Brain pericyte (primary cell): ENCODE data around the gene SLC39A10.
A peak's percentile ranks its signal among the peaks of the same experiment; 100 is the strongest.
"Not testable (repeated sequence)": the region's sequence is repeated elsewhere in the genome, so short reads cannot be mapped to it uniquely, and the experiment has no call there.

Experiments
- DNase-seq: peaks from one replicate; pipeline ENCODE4 v3.0.0-alpha.2; 2012; ENCODE audit warnings: low read depth, low spot score

SLC39A10 gene

GRCh38 chr2:195674491-195675221 lies 17.6 kb downstream of the SLC39A10 start:
- no peak for DNase-seq

DNA sequence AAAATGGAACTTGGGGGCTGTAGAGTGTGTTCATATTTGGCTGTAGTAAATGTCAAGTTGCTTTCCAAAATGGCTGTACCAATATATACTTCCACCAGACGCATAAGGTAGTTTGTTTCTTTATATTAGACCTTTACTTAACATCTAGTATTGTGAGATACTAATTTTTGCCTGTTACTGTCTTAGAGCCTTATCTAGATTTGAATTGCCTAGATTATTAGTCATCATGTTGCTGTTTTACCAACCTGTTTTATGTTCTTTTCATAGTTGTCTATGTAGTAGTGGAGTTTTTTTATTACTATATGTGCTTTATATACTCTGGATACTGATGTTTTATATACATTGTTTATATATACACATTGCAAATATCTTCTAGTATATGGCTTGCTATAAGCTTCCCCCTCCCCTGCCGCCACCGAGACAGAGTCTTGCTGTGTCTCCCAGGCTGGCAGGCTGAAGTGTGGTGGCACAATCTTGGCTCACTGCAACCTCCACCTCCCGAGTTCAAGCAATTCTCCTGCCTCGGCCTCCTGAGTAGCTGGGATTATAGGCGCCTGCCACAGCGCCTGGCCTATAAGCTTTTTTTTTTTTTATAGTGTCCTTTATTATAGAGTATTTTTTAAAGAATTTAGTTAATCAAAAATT lies 18.9 kb downstream of the SLC39A10 start:
- no peak for DNase-seq

- DNase-seq: no peak
Measured at GRCh38 chr2:195677290-195677689, 20.3 kb downstream of the SLC39A10 start.

DNA sequence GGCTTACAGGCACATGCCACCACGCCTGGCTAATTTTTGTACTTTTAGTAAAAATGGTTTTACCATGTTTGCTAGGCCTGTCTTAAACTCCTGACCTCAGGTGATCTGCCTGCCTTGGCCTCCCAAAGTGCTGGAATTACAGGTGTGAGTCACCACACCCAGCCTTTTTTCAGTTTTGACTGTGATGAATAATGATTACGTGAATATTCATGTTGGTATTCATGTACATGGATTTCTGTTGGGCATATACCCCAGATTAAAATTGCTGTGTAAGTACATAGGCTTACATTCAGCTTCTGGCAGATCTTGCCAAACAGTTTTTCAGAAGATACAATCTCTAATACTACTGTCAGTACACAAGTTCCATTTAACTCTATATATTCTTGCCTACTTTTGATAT lies 20.9 kb downstream of the SLC39A10 start:
- no peak for DNase-seq

- DNase-seq: no peak
Measured at GRCh38 chr2:195682077-195682476, 25.1 kb downstream of the SLC39A10 start.

GRCh38 chr2:195683174-195683573 lies 26.1 kb downstream of the SLC39A10 start:
- DNase-seq: no peak

DNA sequence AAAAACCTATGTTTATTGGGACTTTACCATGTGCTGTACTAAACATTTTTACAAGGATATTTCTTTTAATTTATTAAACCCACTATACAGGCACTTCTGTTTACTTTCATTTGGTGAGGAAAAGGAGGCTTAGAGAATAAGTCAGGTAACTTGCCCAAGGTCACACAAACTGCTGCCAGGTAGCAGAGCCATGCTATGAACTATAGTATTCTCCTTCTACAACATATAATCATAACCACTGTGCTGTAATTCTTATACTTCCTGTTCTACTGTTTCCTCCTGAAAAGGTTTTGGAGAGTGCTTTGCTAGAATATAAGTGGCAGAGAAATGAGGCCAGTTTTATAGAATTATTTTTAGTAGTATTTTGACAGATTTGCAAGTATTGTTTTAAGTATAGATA lies 29.5 kb downstream of the SLC39A10 start:
- no peak for DNase-seq

- DNase-seq: no peak
Measured at GRCh38 chr2:195687320-195688086, 30.5 kb downstream of the SLC39A10 start.

- not testable (repeated sequence) for DNase-seq
Measured at GRCh38 chr2:195692531-195692930, 35.5 kb downstream of the SLC39A10 start.

DNA sequence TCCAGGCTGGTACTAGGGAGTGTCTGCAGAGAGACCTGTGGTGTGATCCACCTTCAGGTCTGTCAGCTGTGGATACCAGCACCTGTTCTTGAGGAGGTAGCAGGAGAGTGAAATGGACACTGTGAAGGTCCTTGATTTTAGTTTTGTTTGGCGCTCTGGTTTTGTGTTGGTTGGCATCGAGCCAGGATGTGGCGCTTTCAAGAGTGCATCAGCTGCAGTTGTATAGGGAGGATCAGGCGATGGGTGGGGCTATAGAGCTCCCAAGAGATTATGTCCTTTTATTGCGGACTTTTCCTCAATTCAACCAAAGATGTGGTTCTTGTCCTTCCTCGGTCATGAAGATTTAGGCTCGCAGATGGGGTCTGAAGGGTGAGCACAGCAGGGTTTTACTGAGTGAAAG lies 37.5 kb downstream of the SLC39A10 start:
- DNase-seq: no peak

DNA sequence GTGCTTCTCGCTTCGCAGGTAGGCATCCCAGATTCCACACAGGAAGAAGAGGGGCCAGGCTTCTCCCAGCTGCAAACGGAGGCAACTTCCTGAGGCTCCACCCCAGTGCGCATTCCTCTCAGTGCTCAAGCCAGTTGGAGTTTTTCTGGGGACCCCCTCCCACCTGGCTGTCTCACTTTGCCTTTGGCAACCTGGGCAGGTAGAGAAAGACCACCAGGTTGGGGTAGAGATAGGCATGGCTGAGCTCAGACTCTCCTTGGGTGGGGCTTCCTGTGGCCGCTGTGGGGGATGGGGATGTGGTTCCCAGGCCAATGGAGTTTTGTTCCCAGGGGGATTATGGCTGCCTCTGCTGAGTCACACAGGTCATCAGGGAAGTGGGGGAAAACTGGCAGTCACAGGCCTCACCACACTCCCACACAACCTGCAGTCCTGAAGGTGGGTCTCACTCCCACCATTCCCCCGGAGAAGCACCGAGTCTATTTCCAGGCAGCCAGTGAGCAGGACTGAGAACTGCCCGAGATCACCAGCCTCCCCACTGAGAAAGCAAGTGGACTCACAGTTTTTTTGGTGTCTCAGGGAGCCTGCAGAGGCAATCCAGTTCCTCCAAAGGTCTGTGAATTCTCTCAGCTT lies 38.1 kb downstream of the SLC39A10 start:
- DNase-seq: no peak

GRCh38 chr2:195696012-195696411 lies 39.0 kb downstream of the SLC39A10 start:
- no peak for DNase-seq

DNA sequence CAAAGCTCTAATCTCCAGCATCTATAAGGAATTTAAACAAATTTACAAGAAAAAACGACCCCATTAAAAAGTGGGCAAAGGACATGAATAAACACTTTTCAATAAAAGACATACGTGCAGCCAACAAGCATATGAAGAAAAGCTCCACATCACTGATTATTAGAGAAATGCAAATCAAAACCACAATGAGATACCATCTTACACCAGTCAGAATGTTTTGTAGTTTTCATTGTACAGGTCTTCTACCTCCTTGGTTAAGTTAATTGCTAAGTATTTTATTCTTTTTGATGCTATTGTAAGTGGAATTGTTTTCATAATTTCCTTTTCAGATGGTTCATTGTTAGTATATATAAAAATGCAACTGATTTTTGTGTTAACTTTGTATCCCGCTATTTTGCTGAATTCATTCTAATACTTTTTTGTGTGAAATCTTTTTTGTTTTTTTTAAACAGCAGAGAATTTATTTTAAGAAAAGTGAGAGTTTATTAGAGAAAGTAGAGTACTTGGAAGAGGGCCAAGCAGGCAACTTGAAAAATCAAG lies 40.7 kb downstream of the SLC39A10 start:
- no peak for DNase-seq

GRCh38 chr2:195700480-195700879 lies 43.5 kb downstream of the SLC39A10 start:
- DNase-seq: no peak

DNA sequence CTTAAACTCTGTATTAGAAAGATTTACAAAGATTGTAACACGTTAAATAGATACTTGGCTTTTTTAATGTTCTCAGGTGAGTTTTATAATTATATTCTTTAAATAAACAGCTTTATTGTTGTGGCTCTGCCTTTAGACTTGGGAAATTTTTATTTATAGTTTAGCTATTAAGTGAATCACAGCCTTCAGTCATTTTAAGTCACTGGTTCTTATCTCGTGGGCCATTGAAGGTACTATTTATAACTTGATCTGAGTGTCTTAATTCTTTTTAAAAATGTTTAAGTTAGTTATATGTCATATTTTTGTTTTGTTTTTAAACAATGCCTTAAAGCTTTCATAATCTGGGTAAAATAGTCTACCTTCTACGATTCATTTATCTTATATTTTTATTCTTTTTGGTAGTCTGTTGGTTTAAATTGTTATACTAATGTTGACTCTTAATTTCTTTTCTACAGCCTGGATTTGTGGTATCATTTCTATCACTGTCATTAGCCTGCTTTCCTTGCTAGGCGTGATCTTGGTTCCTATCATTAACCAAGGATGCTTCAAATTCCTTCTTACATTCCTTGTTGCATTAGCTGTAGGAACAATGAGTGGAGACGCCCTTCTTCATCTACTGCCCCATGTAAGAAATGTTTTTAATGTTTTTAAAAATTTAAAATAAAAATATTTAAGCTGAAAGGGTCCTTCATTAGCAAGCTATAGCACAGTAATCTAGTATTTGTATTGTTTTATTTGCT lies 49.3 kb downstream of the SLC39A10 start:
- no peak for DNase-seq

DNA sequence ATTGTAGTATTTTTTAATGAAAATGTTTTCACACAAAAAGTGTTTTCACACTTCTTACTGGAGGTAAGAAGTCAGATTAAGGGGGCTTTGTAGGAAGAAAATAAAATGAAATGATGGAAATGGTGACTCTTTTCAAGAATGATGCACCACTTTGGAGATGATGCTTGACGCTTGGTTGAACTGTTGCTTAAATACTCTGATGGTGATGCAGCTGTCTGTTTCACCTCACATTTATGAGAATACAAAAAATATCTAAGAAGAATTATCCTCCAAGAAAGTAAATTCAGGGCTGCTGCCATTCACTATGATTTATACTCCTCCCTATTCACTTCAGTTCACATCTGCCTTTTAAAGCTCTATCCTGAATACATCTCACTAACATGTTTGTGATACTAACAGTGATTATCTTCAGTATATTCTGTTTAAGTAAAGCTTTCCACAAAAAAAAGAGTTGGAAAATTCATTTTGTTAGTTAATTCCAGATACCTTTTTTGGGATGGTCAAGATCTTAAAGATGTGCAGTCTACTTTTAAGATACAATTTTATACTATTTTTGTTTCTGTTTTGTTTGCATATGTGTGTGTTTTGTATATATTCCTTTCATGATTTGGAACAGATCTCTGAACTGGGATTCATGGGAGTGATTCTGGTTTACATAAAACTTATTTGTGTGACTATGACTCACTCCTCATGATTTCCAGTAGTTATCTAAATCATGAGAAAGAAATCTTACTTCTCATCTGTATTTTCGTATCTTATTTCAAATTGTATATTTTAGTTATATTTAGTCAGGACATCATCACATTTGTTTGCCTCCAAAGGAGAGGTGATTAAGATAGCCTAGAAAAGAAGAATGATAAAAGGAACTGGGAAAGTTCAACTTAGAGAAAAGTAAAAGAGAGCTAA lies 53.1 kb downstream of the SLC39A10 start:
- DNase-seq: peak; percentile 31

- no peak for DNase-seq
Measured at GRCh38 chr2:195711478-195711877, 54.5 kb downstream of the SLC39A10 start.

GRCh38 chr2:195716466-195716865 lies 59.4 kb downstream of the SLC39A10 start:
- no peak for DNase-seq

DNA sequence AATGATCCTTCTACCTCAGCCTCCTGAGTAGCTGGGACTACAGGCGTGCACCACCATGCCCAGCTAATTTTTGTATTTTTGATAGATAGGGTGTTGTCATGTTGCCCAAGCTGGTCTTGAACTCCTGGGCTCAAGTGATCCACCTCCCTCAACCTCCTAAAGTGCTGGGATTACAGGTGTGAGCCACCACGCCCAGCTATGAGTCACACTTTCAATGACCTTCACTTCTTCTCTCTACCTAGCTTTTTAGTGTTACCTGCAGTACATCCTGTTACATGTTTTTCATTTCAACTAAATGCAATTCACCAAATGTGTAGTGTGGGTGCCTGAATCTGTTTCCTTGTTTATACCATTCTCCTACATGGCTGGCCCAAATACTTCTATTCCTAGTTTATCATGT lies 64.0 kb downstream of the SLC39A10 start:
- DNase-seq: no peak

GRCh38 chr2:195722075-195722474 lies 65.0 kb downstream of the SLC39A10 start:
- no peak for DNase-seq
